ENCODE results near the gene PRDM8. TPM values are rescaled to one million over a fixed set of nuclear protein-coding genes. Genes with fewer than 3 reads are reported as not detected.

The PRDM8 gene
- total and polyA plus RNA-seq, 10 donors, result 0.99 to 5.1 (median 3.0) TPM

- no peak for DNase-seq
- Histone ChIP-seq H3K9me3 (no peaks in the 10 kb centered on the region), H3K27me3 (replicated peaks in 1 of 7) (peaks cover 0 to 39% (median 3%) of the 10 kb centered on the region in 7 donors), H3K27ac (no peak overlapping the region), H3K36me3 (no peaks in the 10 kb centered on the region), H3K4me3 (no peak overlapping the region), H3K4me1 (peaks cover 0 to 6% (median 0%) of the 10 kb centered on the region in 6 donors)
- peak in 10 of 11 experiments; percentile 13 to 77 (median 70) for TF ChIP-seq CTCF (IDR thresholded peaks at IDR 0.05 in 8 of 11, conservative IDR thresholded peaks at IDR 0.05 in 3 of 11)
- TF ChIP-seq POLR2AphosphoS5 (IDR thresholded peaks at IDR 0.05), result no peak
- no peak for TF ChIP-seq POLR2A (IDR thresholded peaks at IDR 0.05)
- intact Hi-C loops (cut with DNase I; ENCODE audit: low total_unique reads), result loop anchor here (5.0 kb wide), 1 partner anchor 1263 kb away; no protein-coding TSS in a partner anchor
- WGBS, 5 donors, result 7 to 11% (median 11%) methylated on average over 5 of the region's 5 CpGs
Measured at GRCh38 chr4:80215449-80216052, 18.2 kb downstream of the PRDM8 start.

- WGBS, 5 donors, result 20 to 38% (median 30%) methylated on average over 2 of the region's 2 CpGs
- H3K9me3 ChIP-seq, result no peaks in the 10 kb centered on the region
- peaks cover 0 to 38% (median 8%) of the 10 kb centered on the region in 7 donors for H3K27me3 ChIP-seq (replicated peaks in 1 of 7)
- H3K27ac ChIP-seq, result no peak overlapping the region
- peaks cover 0 to 6% (median 0%) of the 10 kb centered on the region in 6 donors for H3K4me1 ChIP-seq
- no peak for TF ChIP-seq CTCF (IDR thresholded peaks at IDR 0.05 in 8 of 11, conservative IDR thresholded peaks at IDR 0.05 in 3 of 11)
- no peak for TF ChIP-seq POLR2AphosphoS5 (IDR thresholded peaks at IDR 0.05)
- TF ChIP-seq POLR2A (IDR thresholded peaks at IDR 0.05), result no peak
- no peaks in the 10 kb centered on the region for H3K36me3 ChIP-seq
- DNase-seq, result no peak
- intact Hi-C loops (cut with DNase I; ENCODE audit: low total_unique reads), result loop anchor here (5.0 kb wide), 1 partner anchor 1264 kb away; no protein-coding TSS in a partner anchor
- no peak overlapping the region for H3K4me3 ChIP-seq
Measured at GRCh38 chr4:80216100-80216761, 18.9 kb downstream of the PRDM8 start.

GRCh38 chr4:80219301-80220025 is 22.2 kb downstream of the PRDM8 start:
- no peak for TF ChIP-seq POLR2A (IDR thresholded peaks at IDR 0.05)
- intact Hi-C loops (cut with DNase I; ENCODE audit: low total_unique reads), result loop anchor here (5.0 kb wide), 1 partner anchor 1267 kb away; no protein-coding TSS in a partner anchor
- WGBS, 5 donors, result 48 to 76% (median 68%) methylated on average over 5 of the region's 5 CpGs
- Histone ChIP-seq H3K4me3 (no peak overlapping the region), H3K9me3 (no peaks in the 10 kb centered on the region), H3K27me3 (replicated peaks in 1 of 7) (peaks cover 0 to 40% (median 7%) of the 10 kb centered on the region in 7 donors), H3K27ac (no peak overlapping the region), H3K4me1 (peaks cover 0 to 6% (median 0%) of the 10 kb centered on the region in 6 donors), H3K36me3 (no peaks in the 10 kb centered on the region)
- no peak for DNase-seq

GRCh38 chr4:80220711-80221110 is 23.4 kb downstream of the PRDM8 start:
- intact Hi-C loops (cut with DNase I; ENCODE audit: low total_unique reads), result no loop called here
- 22 to 31% (median 25%) methylated on average over 3 of the region's 3 CpGs for WGBS, 5 donors
- no peak for TF ChIP-seq CTCF (IDR thresholded peaks at IDR 0.05 in 8 of 11, conservative IDR thresholded peaks at IDR 0.05 in 3 of 11)
- TF ChIP-seq POLR2A (IDR thresholded peaks at IDR 0.05), result no peak
- TF ChIP-seq POLR2AphosphoS5 (IDR thresholded peaks at IDR 0.05), result no peak

More at GRCh38 chr4:80220711-80221110, 23.4 kb downstream of the PRDM8 start:
- DNase-seq, result no peak
- no peak overlapping the region for H3K27ac ChIP-seq
- H3K27me3 ChIP-seq (replicated peaks in 1 of 7), result peaks cover 0 to 40% (median 7%) of the 10 kb centered on the region in 7 donors
- no peaks in the 10 kb centered on the region for H3K9me3 ChIP-seq
- no peak overlapping the region for H3K4me3 ChIP-seq
- no peaks in the 10 kb centered on the region for H3K36me3 ChIP-seq
- peaks cover 0 to 6% (median 0%) of the 10 kb centered on the region in 6 donors for H3K4me1 ChIP-seq

All from spleen (tissue), 11 donors.